Activated naive CD4-positive, alpha-beta T cell treated with anti-CD3 and anti-CD28 coated beads, Interleukin-2, amount 10 ng/mL, durations not matched to agents 7 days and 5 days (primary cell): Measurements from ENCODE around the gene PALLD.

Source experiments
- CTCF ChIA-PET: fragments of 350-600 bp; sonication (Branson Sonifier 250); formaldehyde crosslinking; loops from one replicate; lab custom pipeline; 2021; ENCODE audit warnings: antibody characterized with exemption; lab: Charles Lee
- DNase-seq: peaks from one replicate; pipeline ENCODE4 v3.0.0-alpha.2; 2020
- H3K27ac Mint-ChIP-seq: one replicate; pipeline ENCODE4 v1.8.0; 2021; ENCODE audit warnings: mild to moderate bottlenecking, moderate library complexity, mixed read lengths
- H3K27me3 Mint-ChIP-seq: one replicate; pipeline ENCODE4 v1.8.0; 2021; ENCODE audit warnings: mild to moderate bottlenecking, mixed read lengths
- H3K36me3 Mint-ChIP-seq: one replicate; pipeline ENCODE4 v1.8.0; 2021; ENCODE audit warnings: mixed read lengths
- H3K4me1 Mint-ChIP-seq: one replicate; pipeline ENCODE4 v1.8.0; 2021; ENCODE audit warnings: mixed read lengths
- H3K4me3 Mint-ChIP-seq: one replicate; pipeline ENCODE4 v1.8.0; 2021; ENCODE audit warnings: mild to moderate bottlenecking, moderate library complexity, mixed read lengths
- H3K9me3 Mint-ChIP-seq: one replicate; pipeline ENCODE4 v1.8.0; 2021; ENCODE audit warnings: mixed read lengths

The PALLD gene

GRCh38 chr4:168566726-168567125 lies 69.9 kb downstream of the PALLD start:
- CTCF ChIA-PET: no interaction called here
- Mint-ChIP-seq H3K4me1 (no peaks in the 10 kb centered on the region), H3K27me3 (peaks cover 7% of the 10 kb centered on the region), H3K27ac (no peak overlapping the region), H3K4me3 (no peak overlapping the region), H3K9me3 (no peaks in the 10 kb centered on the region), H3K36me3 (no peaks in the 10 kb centered on the region)
- no peak for DNase-seq

DNA sequence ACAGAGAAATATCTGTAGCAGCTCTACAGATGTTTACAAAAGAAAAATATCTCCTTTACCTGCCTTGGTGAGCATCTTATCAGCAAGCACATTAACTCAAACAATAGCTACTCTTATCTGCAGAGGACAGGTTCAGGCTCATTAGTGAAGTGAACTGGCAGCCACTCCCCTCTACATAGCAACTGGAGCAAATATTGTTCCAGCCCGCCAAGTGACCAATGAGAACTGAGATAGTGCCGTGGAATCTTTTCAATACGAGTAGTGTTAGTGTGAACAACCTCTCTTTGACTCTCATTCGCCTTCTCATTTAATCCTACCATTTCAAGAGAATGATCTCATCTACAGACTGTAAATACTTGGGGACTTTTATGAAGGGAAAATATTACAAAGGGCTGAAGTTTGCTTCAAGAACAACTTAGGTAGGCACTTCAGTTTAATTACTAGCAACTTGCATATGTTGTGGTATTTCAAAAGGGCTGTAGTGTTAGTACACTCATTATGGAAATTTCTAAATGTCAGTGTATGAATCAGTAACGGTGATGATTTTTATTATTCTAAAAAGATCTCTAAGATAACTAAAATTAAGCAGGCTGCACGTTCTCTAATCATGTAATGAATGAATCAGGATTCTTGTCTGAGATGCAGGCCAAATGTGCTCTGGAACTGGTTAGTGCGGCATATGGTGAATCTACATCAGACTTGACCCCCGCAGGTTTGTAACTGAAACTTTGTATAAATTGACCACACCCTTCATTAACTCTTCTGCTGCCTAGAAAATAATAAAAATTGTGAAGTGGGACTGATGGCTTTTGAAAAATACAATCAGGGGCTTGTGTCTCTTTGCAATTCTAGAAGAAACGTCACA lies 72.4 kb downstream of the PALLD start:
- no peak for DNase-seq
- peaks cover 4% of the 10 kb centered on the region for H3K27me3 Mint-ChIP-seq
- H3K4me1 Mint-ChIP-seq: no peaks in the 10 kb centered on the region
- H3K4me3 Mint-ChIP-seq: no peak overlapping the region
- no peaks in the 10 kb centered on the region for H3K9me3 Mint-ChIP-seq
- no peak overlapping the region for H3K27ac Mint-ChIP-seq
- no peaks in the 10 kb centered on the region for H3K36me3 Mint-ChIP-seq
- CTCF ChIA-PET: no interaction called here

GRCh38 chr4:168569931-168570276 lies 73.1 kb downstream of the PALLD start:
- no peaks in the 10 kb centered on the region for H3K4me1 Mint-ChIP-seq
- no peaks in the 10 kb centered on the region for H3K36me3 Mint-ChIP-seq
- CTCF ChIA-PET: no interaction called here
- no peak overlapping the region for H3K4me3 Mint-ChIP-seq
- no peak overlapping the region for H3K27ac Mint-ChIP-seq
- no peaks in the 10 kb centered on the region for H3K9me3 Mint-ChIP-seq
- peaks cover 4% of the 10 kb centered on the region for H3K27me3 Mint-ChIP-seq
- no peak for DNase-seq

DNA sequence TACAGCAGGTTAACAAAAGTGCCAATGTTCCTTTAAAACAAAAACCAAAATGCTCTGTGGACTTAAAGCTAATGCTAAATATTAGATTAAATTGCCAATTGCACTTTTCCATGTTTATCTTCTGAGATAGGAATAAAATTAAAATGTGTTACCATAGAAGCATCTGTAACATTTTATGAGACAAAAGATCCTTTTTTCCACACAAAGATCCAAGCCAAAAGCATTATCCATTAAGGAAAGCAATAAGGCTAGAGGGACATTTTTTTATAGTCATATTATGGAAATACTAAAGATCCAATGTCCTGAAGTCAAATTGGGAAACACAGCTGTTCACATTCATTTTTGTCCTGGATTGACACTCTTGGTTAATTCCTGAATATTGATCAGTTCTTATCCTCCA lies 73.6 kb downstream of the PALLD start:
- no peak overlapping the region for H3K4me3 Mint-ChIP-seq
- CTCF ChIA-PET: no interaction called here
- H3K27me3 Mint-ChIP-seq: peaks cover under 1% of the 10 kb centered on the region
- no peak for DNase-seq
- H3K36me3 Mint-ChIP-seq: no peaks in the 10 kb centered on the region
- H3K4me1 Mint-ChIP-seq: no peaks in the 10 kb centered on the region
- H3K9me3 Mint-ChIP-seq: no peaks in the 10 kb centered on the region
- H3K27ac Mint-ChIP-seq: no peak overlapping the region

GRCh38 chr4:168572002-168572401 lies 75.2 kb downstream of the PALLD start:
- CTCF ChIA-PET: interaction anchor here (1.1 kb wide), 1 partner anchor 60 kb away, joined by 3 read pairs; no protein-coding TSS in a partner anchor
- H3K27ac Mint-ChIP-seq: no peak overlapping the region

GRCh38 chr4:168573870-168574269 lies 77.0 kb downstream of the PALLD start:
- Mint-ChIP-seq H3K4me1 (no peaks in the 10 kb centered on the region), H3K27ac (no peak overlapping the region), H3K9me3 (no peaks in the 10 kb centered on the region), H3K4me3 (no peak overlapping the region), H3K36me3 (no peaks in the 10 kb centered on the region), H3K27me3 (no peaks in the 10 kb centered on the region)
- CTCF ChIA-PET: interaction anchor here (0.6 to 0.7 kb wide), 2 partner anchors 235 to 291 kb away, joined by 3 read pairs; no protein-coding TSS in a partner anchor
- DNase-seq: no peak

More at GRCh38 chr4:168572002-168572401, 75.2 kb downstream of the PALLD start:
- no peak overlapping the region for H3K4me3 Mint-ChIP-seq
- no peaks in the 10 kb centered on the region for H3K36me3 Mint-ChIP-seq
- no peaks in the 10 kb centered on the region for H3K4me1 Mint-ChIP-seq
- DNase-seq: no peak
- no peaks in the 10 kb centered on the region for H3K9me3 Mint-ChIP-seq
- no peaks in the 10 kb centered on the region for H3K27me3 Mint-ChIP-seq

- no peaks in the 10 kb centered on the region for H3K36me3 Mint-ChIP-seq
- no peaks in the 10 kb centered on the region for H3K4me1 Mint-ChIP-seq
- no peaks in the 10 kb centered on the region for H3K9me3 Mint-ChIP-seq
- no peak for DNase-seq
- CTCF ChIA-PET: no interaction called here
- H3K27me3 Mint-ChIP-seq: no peaks in the 10 kb centered on the region
- H3K27ac Mint-ChIP-seq: no peak overlapping the region
- no peak overlapping the region for H3K4me3 Mint-ChIP-seq
Observed at GRCh38 chr4:168574581-168575295, 77.9 kb downstream of the PALLD start.

DNA sequence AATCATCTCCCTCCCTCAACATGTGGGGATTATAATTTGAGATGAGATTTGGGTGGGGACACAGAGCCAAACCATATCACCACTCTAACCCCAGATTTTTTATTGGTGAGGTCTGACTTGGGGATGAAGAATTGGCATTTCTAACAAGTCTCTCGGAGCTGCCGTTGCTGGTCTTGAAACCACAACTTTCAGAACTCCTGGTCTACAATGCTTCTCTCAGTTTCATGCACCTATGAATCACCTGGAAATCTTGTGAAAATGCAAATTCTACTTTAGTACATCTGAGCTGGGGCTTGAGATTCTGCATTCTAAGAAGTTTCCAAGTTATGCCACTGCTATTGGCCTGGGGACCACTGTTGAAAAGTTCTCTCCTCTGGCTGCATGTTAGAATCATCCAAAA lies 78.6 kb downstream of the PALLD start:
- Mint-ChIP-seq H3K4me1 (no peaks in the 10 kb centered on the region), H3K27ac (no peak overlapping the region), H3K36me3 (no peaks in the 10 kb centered on the region), H3K4me3 (no peak overlapping the region), H3K27me3 (no peaks in the 10 kb centered on the region), H3K9me3 (no peaks in the 10 kb centered on the region)
- CTCF ChIA-PET: no interaction called here
- DNase-seq: no peak

DNA sequence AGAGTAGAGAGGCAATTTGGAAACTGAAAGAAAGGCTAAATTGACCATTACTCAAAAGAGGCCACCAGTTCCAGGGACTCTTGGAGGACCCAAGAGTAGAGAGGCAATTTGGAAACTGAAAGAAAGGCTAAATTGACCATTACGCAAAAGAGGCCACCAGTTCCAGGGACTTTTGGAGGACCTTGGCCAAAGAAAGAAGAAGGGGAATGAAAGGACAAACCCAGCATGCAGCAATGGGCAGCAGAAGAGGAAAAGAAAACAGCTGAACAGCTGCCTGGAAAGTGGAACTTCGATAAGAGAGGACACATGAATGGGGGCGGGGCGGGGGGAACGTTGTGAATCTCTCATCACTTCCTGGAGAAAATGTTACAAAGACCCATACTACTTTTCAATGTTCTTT lies 80.8 kb downstream of the PALLD start:
- Mint-ChIP-seq H3K27me3 (no peaks in the 10 kb centered on the region), H3K4me3 (no peak overlapping the region), H3K4me1 (no peaks in the 10 kb centered on the region), H3K9me3 (no peaks in the 10 kb centered on the region), H3K36me3 (no peaks in the 10 kb centered on the region), H3K27ac (no peak overlapping the region)
- no peak for DNase-seq
- CTCF ChIA-PET: no interaction called here

GRCh38 chr4:168580228-168580627 lies 83.4 kb downstream of the PALLD start:
- DNase-seq: no peak
- no peak overlapping the region for H3K27ac Mint-ChIP-seq
- CTCF ChIA-PET: interaction anchor here (1.0 kb wide), 1 partner anchor 28 kb away, joined by 3 read pairs; no protein-coding TSS in a partner anchor
- no peaks in the 10 kb centered on the region for H3K9me3 Mint-ChIP-seq
- no peaks in the 10 kb centered on the region for H3K36me3 Mint-ChIP-seq
- H3K27me3 Mint-ChIP-seq: peaks cover under 1% of the 10 kb centered on the region
- no peaks in the 10 kb centered on the region for H3K4me1 Mint-ChIP-seq
- H3K4me3 Mint-ChIP-seq: no peak overlapping the region

GRCh38 chr4:168584321-168584771 lies 87.5 kb downstream of the PALLD start:
- H3K4me1 Mint-ChIP-seq: no peaks in the 10 kb centered on the region
- peaks cover 8% of the 10 kb centered on the region for H3K27me3 Mint-ChIP-seq
- CTCF ChIA-PET: no interaction called here
- no peaks in the 10 kb centered on the region for H3K36me3 Mint-ChIP-seq
- no peak for DNase-seq
- H3K9me3 Mint-ChIP-seq: no peaks in the 10 kb centered on the region
- no peak overlapping the region for H3K4me3 Mint-ChIP-seq
- H3K27ac Mint-ChIP-seq: no peak overlapping the region

GRCh38 chr4:168585168-168586091 lies 88.6 kb downstream of the PALLD start:
- CTCF ChIA-PET: interaction anchor here (0.9 to 1.5 kb wide), 9 partner anchors 34 to 401 kb away, joined by 3 to 5 read pairs (median 4); no protein-coding TSS in a partner anchor
- peak; percentile 28 for DNase-seq
- Mint-ChIP-seq H3K4me1 (no peaks in the 10 kb centered on the region), H3K27ac (no peak overlapping the region), H3K4me3 (no peak overlapping the region), H3K27me3 (peaks cover 8% of the 10 kb centered on the region), H3K36me3 (no peaks in the 10 kb centered on the region), H3K9me3 (no peaks in the 10 kb centered on the region)

DNA sequence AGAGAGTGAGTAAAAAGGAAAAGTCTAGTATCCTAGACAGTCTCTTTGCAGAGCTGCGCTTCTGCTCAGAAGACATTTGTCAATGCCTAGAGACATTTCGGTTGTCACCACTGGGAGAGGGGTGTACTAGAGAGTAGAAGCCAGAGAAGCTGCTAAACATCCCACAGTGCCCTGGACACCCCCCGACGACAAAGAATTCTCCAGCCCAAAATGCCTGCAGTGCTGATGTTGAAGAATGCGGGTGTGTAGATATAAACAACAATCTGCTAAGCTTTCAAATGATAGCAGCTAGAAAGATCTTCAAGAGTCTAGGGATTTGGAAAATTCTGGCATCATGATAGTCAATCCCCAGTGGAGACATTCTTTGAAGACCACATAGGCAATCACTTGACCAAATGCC lies 90.1 kb downstream of the PALLD start:
- H3K36me3 Mint-ChIP-seq: no peaks in the 10 kb centered on the region
- CTCF ChIA-PET: interaction anchor here (1.2 kb wide), 1 partner anchor 402 kb away, joined by 5 read pairs; no protein-coding TSS in a partner anchor
- H3K9me3 Mint-ChIP-seq: no peaks in the 10 kb centered on the region
- H3K27me3 Mint-ChIP-seq: peaks cover 8% of the 10 kb centered on the region
- H3K27ac Mint-ChIP-seq: no peak overlapping the region
- no peak overlapping the region for H3K4me3 Mint-ChIP-seq
- no peaks in the 10 kb centered on the region for H3K4me1 Mint-ChIP-seq
- DNase-seq: no peak
